ENCODE data around the gene HIVEP1. TPM values are rescaled to one million over a fixed set of nuclear protein-coding genes. Genes with fewer than 3 reads are reported as not detected.

Gene HIVEP1
- total RNA-seq, 1 donor = 18.8 TPM

- Histone ChIP-seq H3K27ac (ENCODE audit: low read depth, low read length) (no peak overlapping the region), H3K4me2 (ENCODE audit: insufficient read depth, low read length) (no peak overlapping the region), H3K79me2 (ENCODE audit: insufficient read depth, low read length) (peaks cover 17% of the 10 kb centered on the region), H4K20me1 (ENCODE audit: insufficient read depth, low read length) (peaks cover 4% of the 10 kb centered on the region), H3K4me1 (ENCODE audit: insufficient read depth, low read length) (peaks cover 3% of the 10 kb centered on the region), H2AFZ (ENCODE audit: low read length) (no peak overlapping the region), H3K4me3 (ENCODE audit: insufficient read depth, low read length) (no peak overlapping the region), H3K27me3 (ENCODE audit: insufficient read depth, low read length) (no peaks in the 10 kb centered on the region), H3K9me3 (ENCODE audit: low read depth, low read length) (no peaks in the 10 kb centered on the region), H3K36me3 (ENCODE audit: insufficient read depth, low read length) (no peaks in the 10 kb centered on the region)
- DNase-seq (ENCODE audit: insufficient read length, low spot score, missing footprints) = no peak
- TF ChIP-seq CTCF (IDR thresholded peaks at IDR 0.05; ENCODE audit: extremely low read depth, low read depth, low read length) = no peak
These were observed 65.9 kb downstream of the HIVEP1 start for GRCh38 chr6:12078014-12078413.

- Histone ChIP-seq H2AFZ (ENCODE audit: low read length) (no peak overlapping the region), H3K36me3 (ENCODE audit: insufficient read depth, low read length) (no peaks in the 10 kb centered on the region), H3K27ac (ENCODE audit: low read depth, low read length) (no peak overlapping the region), H3K9me3 (ENCODE audit: low read depth, low read length) (no peaks in the 10 kb centered on the region), H3K4me2 (ENCODE audit: insufficient read depth, low read length) (no peak overlapping the region), H3K27me3 (ENCODE audit: insufficient read depth, low read length) (no peaks in the 10 kb centered on the region), H3K4me3 (ENCODE audit: insufficient read depth, low read length) (no peak overlapping the region), H4K20me1 (ENCODE audit: insufficient read depth, low read length) (no peaks in the 10 kb centered on the region), H3K4me1 (ENCODE audit: insufficient read depth, low read length) (peaks cover 9% of the 10 kb centered on the region), H3K79me2 (ENCODE audit: insufficient read depth, low read length) (peaks cover 22% of the 10 kb centered on the region)
- DNase-seq (ENCODE audit: insufficient read length, low spot score, missing footprints) = no peak
- TF ChIP-seq CTCF (IDR thresholded peaks at IDR 0.05; ENCODE audit: extremely low read depth, low read depth, low read length) = no peak
These were observed 69.7 kb downstream of the HIVEP1 start for GRCh38 chr6:12081771-12082170.

GRCh38 chr6:12082368-12082767 is 70.3 kb downstream of the HIVEP1 start:
- H2AFZ ChIP-seq (ENCODE audit: low read length) = no peak overlapping the region
- H4K20me1 ChIP-seq (ENCODE audit: insufficient read depth, low read length) = no peaks in the 10 kb centered on the region
- H3K4me3 ChIP-seq (ENCODE audit: insufficient read depth, low read length) = no peak overlapping the region
- no peak for DNase-seq (ENCODE audit: insufficient read length, low spot score, missing footprints)
- no peaks in the 10 kb centered on the region for H3K36me3 ChIP-seq (ENCODE audit: insufficient read depth, low read length)
- peaks cover 22% of the 10 kb centered on the region for H3K79me2 ChIP-seq (ENCODE audit: insufficient read depth, low read length)
- no peak for TF ChIP-seq CTCF (IDR thresholded peaks at IDR 0.05; ENCODE audit: extremely low read depth, low read depth, low read length)
- no peaks in the 10 kb centered on the region for H3K9me3 ChIP-seq (ENCODE audit: low read depth, low read length)
- no peak overlapping the region for H3K4me2 ChIP-seq (ENCODE audit: insufficient read depth, low read length)
- H3K27ac ChIP-seq (ENCODE audit: low read depth, low read length) = no peak overlapping the region
- peaks cover 9% of the 10 kb centered on the region for H3K4me1 ChIP-seq (ENCODE audit: insufficient read depth, low read length)
- H3K27me3 ChIP-seq (ENCODE audit: insufficient read depth, low read length) = no peaks in the 10 kb centered on the region

GRCh38 chr6:12083302-12083701 is 71.2 kb downstream of the HIVEP1 start:
- no peak for TF ChIP-seq CTCF (IDR thresholded peaks at IDR 0.05; ENCODE audit: extremely low read depth, low read depth, low read length)
- H3K79me2 ChIP-seq (ENCODE audit: insufficient read depth, low read length) = peaks cover 22% of the 10 kb centered on the region

More at GRCh38 chr6:12083302-12083701, 71.2 kb downstream of the HIVEP1 start:
- H3K9me3 ChIP-seq (ENCODE audit: low read depth, low read length) = no peaks in the 10 kb centered on the region
- H3K4me2 ChIP-seq (ENCODE audit: insufficient read depth, low read length) = no peak overlapping the region
- no peaks in the 10 kb centered on the region for H3K36me3 ChIP-seq (ENCODE audit: insufficient read depth, low read length)
- no peaks in the 10 kb centered on the region for H4K20me1 ChIP-seq (ENCODE audit: insufficient read depth, low read length)
- H3K27ac ChIP-seq (ENCODE audit: low read depth, low read length) = no peak overlapping the region
- H3K27me3 ChIP-seq (ENCODE audit: insufficient read depth, low read length) = no peaks in the 10 kb centered on the region
- no peak overlapping the region for H3K4me3 ChIP-seq (ENCODE audit: insufficient read depth, low read length)
- DNase-seq (ENCODE audit: insufficient read length, low spot score, missing footprints) = no peak
- no peak overlapping the region for H2AFZ ChIP-seq (ENCODE audit: low read length)
- H3K4me1 ChIP-seq (ENCODE audit: insufficient read depth, low read length) = peaks cover 6% of the 10 kb centered on the region
